ENCODE data around the gene RUNX1. TPM values are rescaled to one million over a fixed set of nuclear protein-coding genes. Genes with fewer than 3 reads are reported as not detected.

RUNX1 gene
- polyA plus RNA-seq, 5 donors, result 7.6 to 13.6 (median 8.9) TPM

- no peak for DNase-seq
These were observed 122.2 kb downstream of the RUNX1 start for GRCh38 chr21:34926803-34927467.

- DNase-seq, result no peak
These were observed 123.5 kb downstream of the RUNX1 start for GRCh38 chr21:34925597-34925996.

- DNase-seq, result no peak
These were observed 124.2 kb downstream of the RUNX1 start for GRCh38 chr21:34924771-34925419.

- no peak for DNase-seq
These were observed 124.9 kb downstream of the RUNX1 start for GRCh38 chr21:34924194-34924593.

- DNase-seq, result no peak
These were observed 125.5 kb downstream of the RUNX1 start for GRCh38 chr21:34923626-34924025.

GRCh38 chr21:34923202-34923601, 125.9 kb downstream of the RUNX1 start:
- no peak for DNase-seq

- DNase-seq, result no peak
These were observed 126.6 kb downstream of the RUNX1 start for GRCh38 chr21:34922479-34922878.

GRCh38 chr21:34921151-34921550, 128.0 kb downstream of the RUNX1 start:
- no peak for DNase-seq

- no peak for DNase-seq
These were observed 129.7 kb downstream of the RUNX1 start for GRCh38 chr21:34919406-34919805.

GRCh38 chr21:34916446-34916845, 132.7 kb downstream of the RUNX1 start:
- no peak for DNase-seq

GRCh38 chr21:34915364-34915841, 133.7 kb downstream of the RUNX1 start:
- no peak for DNase-seq

GRCh38 chr21:34914239-34914638, 134.9 kb downstream of the RUNX1 start:
- no peak for DNase-seq

GRCh38 chr21:34913811-34914210, 135.3 kb downstream of the RUNX1 start:
- no peak for DNase-seq

GRCh38 chr21:34912022-34912945, 136.8 kb downstream of the RUNX1 start:
- DNase-seq, result no peak

GRCh38 chr21:34911360-34911759, 137.7 kb downstream of the RUNX1 start:
- DNase-seq, result no peak

- DNase-seq, result no peak
These were observed 138.7 kb downstream of the RUNX1 start for GRCh38 chr21:34910396-34910795.

GRCh38 chr21:34909492-34910292, 139.4 kb downstream of the RUNX1 start:
- DNase-seq, result no peak

- no peak for DNase-seq
These were observed 140.6 kb downstream of the RUNX1 start for GRCh38 chr21:34908419-34909055.

GRCh38 chr21:34907461-34908418, 141.4 kb downstream of the RUNX1 start:
- DNase-seq, result no peak

- DNase-seq, result no peak
These were observed 142.7 kb downstream of the RUNX1 start for GRCh38 chr21:34906401-34906800.

Data from right lung (tissue), 5 donors.